Hepatocyte (in vitro differentiated cells): ENCODE measurements around the gene GGA3. TPM values are rescaled to one million over a fixed set of nuclear protein-coding genes. Genes with fewer than 3 reads are reported as not detected.

Experiments
- DNase-seq: peaks from one replicate; pipeline ENCODE4 v3.0.0-alpha.2; 2016; ENCODE audit warnings: low spot score
- H2AFZ ChIP-seq: fragments of 200-600 bp; sonication (generic); 2 replicates; pipeline ENCODE4 v1.6.0; 2016; ENCODE audit warnings: antibody characterized with exemption, mild to moderate bottlenecking
- H3K27ac ChIP-seq: fragments of 200-600 bp; sonication (generic); 2 replicates; pipeline ENCODE4 v1.5.1; 2016; ENCODE audit warnings: mild to moderate bottlenecking
- H3K27me3 ChIP-seq: fragments of 200-600 bp; sonication (generic); 2 replicates; pipeline ENCODE4 v1.6.1; 2016
- H3K36me3 ChIP-seq: fragments of 200-600 bp; sonication (generic); replicated peaks from 2 replicates; pipeline ENCODE4 v1.5.1; 2016; ENCODE audit warnings: low read depth; ENCODE audit not compliant: insufficient read depth
- H3K4me1 ChIP-seq: fragments of 200-600 bp; sonication (generic); 2 replicates; pipeline ENCODE4 v1.5.1; 2016; ENCODE audit warnings: mild to moderate bottlenecking, moderate library complexity; ENCODE audit not compliant: insufficient read depth
- H3K4me2 ChIP-seq: fragments of 200-600 bp; sonication (generic); 2 replicates; pipeline ENCODE4 v1.6.0; 2016
- H3K4me3 ChIP-seq: fragments of 200-600 bp; sonication (generic); 2 replicates; pipeline ENCODE4 v1.5.1; 2016; ENCODE audit warnings: mild to moderate bottlenecking
- H3K79me2 ChIP-seq: fragments of 200-600 bp; sonication (generic); 2 replicates; pipeline ENCODE4 v1.6.0; 2017; ENCODE audit warnings: mild to moderate bottlenecking
- H3K9me2 ChIP-seq: fragments of 200-600 bp; sonication (generic); replicated peaks from 2 replicates; pipeline ENCODE4 v1.6.0; 2017; ENCODE audit warnings: mild to moderate bottlenecking; ENCODE audit not compliant: insufficient read depth
- H3K9me3 ChIP-seq: fragments of 200-600 bp; sonication (generic); 2 replicates; pipeline ENCODE4 v1.5.1; 2016; ENCODE audit warnings: low read depth, mild to moderate bottlenecking
- H4K20me1 ChIP-seq: fragments of 200-600 bp; sonication (generic); 2 replicates; pipeline ENCODE4 v1.6.0; 2016; ENCODE audit warnings: mild to moderate bottlenecking; ENCODE audit not compliant: insufficient read depth, poor library complexity, severe bottlenecking
- CTCF ChIP-seq: fragments of 200-600 bp; sonication (generic); IDR thresholded peaks from 2 replicates; pipeline ENCODE4 v1.5.1; 2016; ENCODE audit warnings: antibody characterized with exemption, mild to moderate bottlenecking; ENCODE audit not compliant: poor library complexity
- EZH2 ChIP-seq: fragments of 200-600 bp; sonication (generic); IDR thresholded peaks from 2 replicates; pipeline ENCODE4 v1.6.1; 2016; ENCODE audit warnings: antibody characterized with exemption, mild to moderate bottlenecking, borderline replicate concordance
- EZH2phosphoT487 ChIP-seq: fragments of 200-600 bp; sonication (generic); IDR thresholded peaks from one replicate; pipeline ENCODE4 v1.6.1; 2018; ENCODE audit warnings: antibody characterized with exemption, mild to moderate bottlenecking, low read depth, moderate library complexity; ENCODE audit not compliant: unreplicated experiment, severe bottlenecking
- WGBS: methylation state at CpG from one replicate; pipeline ENCODE4 v1.1.6; 2016; ENCODE audit warnings: low lambda C conversion rate; ENCODE audit errors: missing lambda C conversion rate; 5-methylcytosine and 5-hydroxymethylcytosine counted together
- polyA plus RNA-seq: library from polyadenylated mRNA; unstranded; fragments of >200 nt; fragmentation: Nextera tagmentation; extraction: Ambion mirVana; gene quantifications from 2 replicates; pipeline ENCODE4 v1.2.1, GENCODE V29; 2016
- total RNA-seq: library from RNA; depleted of rRNA; stranded (reverse); fragments of >200 nt; gene quantifications from 2 replicates; pipeline ENCODE4 v1.2.3, GENCODE V29; 2014

The GGA3 gene
- total and polyA plus RNA-seq, 2 experiments from 2014 or later, result 20.2 to 24.4 TPM

- DNase-seq, result no peak
- H3K4me3 ChIP-seq, result no peak overlapping the region
- H2AFZ ChIP-seq, result no peak overlapping the region
- H3K79me2 ChIP-seq, result no peaks in the 10 kb centered on the region
- 96% methylated on average over 13 of the region's 13 CpGs for WGBS
- no peaks in the 10 kb centered on the region for H4K20me1 ChIP-seq
- no peak for TF ChIP-seq EZH2phosphoT487
- H3K36me3 ChIP-seq, result no peaks in the 10 kb centered on the region
- H3K27ac ChIP-seq, result no peak overlapping the region
- H3K4me1 ChIP-seq, result no peaks in the 10 kb centered on the region
- no peaks in the 10 kb centered on the region for H3K9me3 ChIP-seq
- no peaks in the 10 kb centered on the region for H3K27me3 ChIP-seq
- H3K9me2 ChIP-seq, result no peaks in the 10 kb centered on the region
- no peak overlapping the region for H3K4me2 ChIP-seq
Observed at GRCh38 chr17:75232786-75233185, 28.6 kb downstream of the GGA3 start.

GRCh38 chr17:75231741-75232464 lies 29.5 kb downstream of the GGA3 start:
- Histone ChIP-seq H2AFZ (no peak overlapping the region), H3K4me2 (no peak overlapping the region), H3K27me3 (no peaks in the 10 kb centered on the region), H3K4me3 (no peak overlapping the region), H3K9me3 (no peaks in the 10 kb centered on the region), H3K36me3 (no peaks in the 10 kb centered on the region), H3K9me2 (no peaks in the 10 kb centered on the region), H3K79me2 (no peaks in the 10 kb centered on the region), H4K20me1 (no peaks in the 10 kb centered on the region), H3K27ac (no peak overlapping the region), H3K4me1 (no peaks in the 10 kb centered on the region)
- no peak for DNase-seq
- TF ChIP-seq CTCF (no peak), EZH2 (no peak), EZH2phosphoT487 (no peak)
- 96% methylated on average over 18 of the region's 18 CpGs for WGBS

GRCh38 chr17:75231071-75231470 lies 30.3 kb downstream of the GGA3 start:
- Histone ChIP-seq H4K20me1 (no peaks in the 10 kb centered on the region), H3K9me2 (no peaks in the 10 kb centered on the region), H3K4me3 (no peak overlapping the region), H2AFZ (no peak overlapping the region), H3K36me3 (no peaks in the 10 kb centered on the region), H3K4me2 (no peak overlapping the region), H3K27ac (no peak overlapping the region), H3K9me3 (no peaks in the 10 kb centered on the region), H3K79me2 (no peaks in the 10 kb centered on the region), H3K27me3 (no peaks in the 10 kb centered on the region), H3K4me1 (no peaks in the 10 kb centered on the region)
- DNase-seq, result no peak
- 97% methylated on average over 8 of the region's 8 CpGs for WGBS
- no peak for TF ChIP-seq EZH2
- no peak for TF ChIP-seq EZH2phosphoT487
- no peak for TF ChIP-seq CTCF

- DNase-seq, result no peak
- Histone ChIP-seq H3K27me3 (no peaks in the 10 kb centered on the region), H3K4me3 (no peak overlapping the region), H3K9me3 (no peaks in the 10 kb centered on the region), H3K36me3 (no peaks in the 10 kb centered on the region), H3K4me1 (no peaks in the 10 kb centered on the region), H2AFZ (no peak overlapping the region), H3K79me2 (no peaks in the 10 kb centered on the region), H3K9me2 (no peaks in the 10 kb centered on the region), H3K4me2 (no peak overlapping the region), H3K27ac (no peak overlapping the region), H4K20me1 (no peaks in the 10 kb centered on the region)
- TF ChIP-seq EZH2 (no peak), EZH2phosphoT487 (no peak), CTCF (no peak)
- 93% methylated on average over 4 of the region's 4 CpGs for WGBS
Observed at GRCh38 chr17:75228847-75229246, 32.6 kb downstream of the GGA3 start.
